CD4-positive, alpha-beta T cell (primary cell): Measurements from ENCODE around the gene NARF. TPM values are rescaled to one million over a fixed set of nuclear protein-coding genes. Genes with fewer than 3 reads are reported as not detected.

ENCODE experiments used
- ATAC-seq: fragments of 200-7000 bp; cut with Tn5 transposase; one replicate; pipeline ENCODE4 v1.10.0; 2022; ENCODE audit warnings: mild to moderate bottlenecking; ENCODE audit not compliant: poor library complexity
- CTCF ChIA-PET: fragments of 350-600 bp; sonication (Branson Sonifier 250); formaldehyde crosslinking; loops from one replicate; lab custom pipeline; 2021; ENCODE audit warnings: antibody characterized with exemption, inconsistent platforms; lab: Charles Lee
- POLR2A ChIA-PET: fragments of 350-600 bp; sonication (Branson Sonifier 250); formaldehyde crosslinking; loops from one replicate; lab custom pipeline; 2021; ENCODE audit warnings: antibody characterized with exemption, inconsistent platforms; lab: Charles Lee
- DNase-seq, 14 experiments: peaks; one replicate each; pipeline ENCODE4 v3.0.0-alpha.2; 2013 to 2020; ENCODE audit warnings: mixed read lengths in 2 of 14
- H3K27ac ChIP-seq, 2 donors: one replicate each; pipeline versions ENCODE4 v1.5.1 to v1.7.0; 2013; ENCODE audit warnings: low read length in 2 of 2, low read depth in 1 of 2, mild to moderate bottlenecking in 1 of 2
- H3K27me3 ChIP-seq, 2 experiments: 1 replicate in 1 of 2; 2 replicates in 1 of 2; pipeline versions ENCODE4 v1.6.1 to v1.7.0; 2013; ENCODE audit warnings: low read length in 2 of 2, control low read depth in 1 of 2, mild to moderate bottlenecking in 1 of 2, moderate library complexity in 1 of 2; ENCODE audit not compliant: insufficient read depth in 2 of 2, control insufficient read depth in 1 of 2
- H3K36me3 ChIP-seq: one replicate; pipeline ENCODE4 v1.6.1; 2013; ENCODE audit warnings: low read length, control low read depth; ENCODE audit not compliant: insufficient read depth
- H3K4me1 ChIP-seq: one replicate; pipeline ENCODE4 v1.6.1; 2013; ENCODE audit warnings: low read length, control low read depth; ENCODE audit not compliant: insufficient read depth
- H3K4me3 ChIP-seq: one replicate; pipeline ENCODE4 v1.5.1; 2013; ENCODE audit warnings: mild to moderate bottlenecking, low read length, moderate library complexity
- H3K9me3 ChIP-seq, 2 experiments: 1 replicate in 1 of 2; 2 replicates in 1 of 2; pipeline versions ENCODE4 v1.6.1 to v1.7.0; 2013; ENCODE audit warnings: low read length in 2 of 2, mild to moderate bottlenecking in 2 of 2, control low read depth in 1 of 2, moderate library complexity in 1 of 2; ENCODE audit not compliant: control insufficient read depth in 1 of 2, insufficient read depth in 1 of 2
- H3K27ac Mint-ChIP-seq: one replicate; pipeline ENCODE4 v1.8.0; 2020; ENCODE audit warnings: mixed read lengths
- H3K27me3 Mint-ChIP-seq: one replicate; pipeline ENCODE4 v1.8.0; 2021; ENCODE audit warnings: mixed read lengths
- H3K36me3 Mint-ChIP-seq: one replicate; pipeline ENCODE4 v1.8.0; 2021; ENCODE audit warnings: low read depth, mixed read lengths
- H3K4me1 Mint-ChIP-seq: one replicate; pipeline ENCODE4 v1.8.0; 2021; ENCODE audit warnings: low read depth, mixed read lengths
- H3K4me3 Mint-ChIP-seq: one replicate; pipeline ENCODE4 v1.8.0; 2020; ENCODE audit warnings: mild to moderate bottlenecking, mixed read lengths
- H3K9me3 Mint-ChIP-seq: one replicate; pipeline ENCODE4 v1.8.0; 2020; ENCODE audit warnings: mixed read lengths
- CTCF ChIP-seq: fragments of 200-600 bp; IDR thresholded peaks from one replicate; pipeline ENCODE4 v1.8.0; 2022; ENCODE audit warnings: antibody characterized with exemption, mild to moderate bottlenecking
- intact Hi-C, 2 experiments: fragments of 100-400 bp; cut with DNase I in 1 of 2; cut with micrococcal nuclease in 1 of 2; formaldehyde crosslinking; loops; one replicate each; pipeline versions ENCODE4 v1.15.1 to v1.9.0; 2023 to 2025; cut with DNase I, micrococcal nuclease
- total RNA-seq, 174 experiments: library from RNA in 2 of 174; stranded (reverse) in 2 of 174; gene quantifications; one replicate each; pipeline ENCODE4 v1.2.3 and lab custom pipeline; 2021 to 2026

Gene NARF
- total RNA-seq, 2 experiments from 2014 or later, result 57.1 to 62.0 TPM

- H3K27ac ChIP-seq, result no peak overlapping the region
- ChIA-PET POLR2A (interaction anchor here (1.5 kb wide), 1 partner anchor 9 kb away, joined by 4 read pairs; the partner anchor contains the start of gene FOXK2), CTCF (no interaction called here)
- no peaks in the 10 kb centered on the region for H3K36me3 ChIP-seq
- Mint-ChIP-seq H3K36me3 (peaks cover 5% of the 10 kb centered on the region), H3K27me3 (no peaks in the 10 kb centered on the region), H3K4me1 (peaks cover 60% of the 10 kb centered on the region), H3K9me3 (no peaks in the 10 kb centered on the region), H3K4me3 (peak overlapping the region; percentile 49), H3K27ac (peak overlapping the region; percentile 49)
- TF ChIP-seq CTCF, result no peak
- H3K27me3 ChIP-seq, result no peaks in the 10 kb centered on the region
- no peak overlapping the region for H3K4me3 ChIP-seq
- ATAC-seq (no peak), DNase-seq (peak in 2 of 14 experiments; percentile 27 to 43)
- intact Hi-C loops, result no loop called here
- no peaks in the 10 kb centered on the region for H3K9me3 ChIP-seq
- H3K4me1 ChIP-seq, result peaks cover 61% of the 10 kb centered on the region
Observed at GRCh38 chr17:82528484-82529265, 70.1 kb downstream of the NARF start.

- intact Hi-C loops, result no loop called here
- H3K4me3 ChIP-seq, result no peak overlapping the region
- no peak for DNase-seq
- no peaks in the 10 kb centered on the region for H3K27me3 ChIP-seq
- no peak for TF ChIP-seq CTCF
- H3K4me3 Mint-ChIP-seq, result no peak overlapping the region
- CTCF ChIA-PET, result interaction anchor here (1.3 kb wide), 1 partner anchor 15 kb away, joined by 3 read pairs; no protein-coding TSS in a partner anchor
- peaks cover 5% of the 10 kb centered on the region for H3K36me3 Mint-ChIP-seq
- H3K27me3 Mint-ChIP-seq, result no peaks in the 10 kb centered on the region
- no peaks in the 10 kb centered on the region for H3K9me3 ChIP-seq
- H3K27ac ChIP-seq, result no peak overlapping the region
- H3K4me1 Mint-ChIP-seq, result peaks cover 61% of the 10 kb centered on the region
- ATAC-seq, result no peak
- H3K9me3 Mint-ChIP-seq, result no peaks in the 10 kb centered on the region
- H3K27ac Mint-ChIP-seq, result no peak overlapping the region
- no peaks in the 10 kb centered on the region for H3K36me3 ChIP-seq
- POLR2A ChIA-PET, result interaction anchor here (1.5 kb wide), 1 partner anchor 11 kb away, joined by 4 read pairs; the partner anchor contains the start of gene FOXK2
- peaks cover 63% of the 10 kb centered on the region for H3K4me1 ChIP-seq
Observed at GRCh38 chr17:82529914-82530300, 71.4 kb downstream of the NARF start.

GRCh38 chr17:82531431-82531881, 72.9 kb downstream of the NARF start:
- no peaks in the 10 kb centered on the region for H3K27me3 ChIP-seq
- H3K36me3 ChIP-seq, result no peaks in the 10 kb centered on the region
- no peak overlapping the region for H3K4me3 ChIP-seq
- no peaks in the 10 kb centered on the region for H3K9me3 ChIP-seq
- Mint-ChIP-seq H3K27ac (peak overlapping the region; percentile 45), H3K4me1 (peaks cover 65% of the 10 kb centered on the region), H3K4me3 (peak overlapping the region; percentile 42), H3K27me3 (no peaks in the 10 kb centered on the region), H3K36me3 (peaks cover 5% of the 10 kb centered on the region), H3K9me3 (no peaks in the 10 kb centered on the region)
- DNase-seq (no peak), ATAC-seq (peak; percentile 42)
- CTCF ChIA-PET, result no interaction called here
- TF ChIP-seq CTCF, result no peak
- POLR2A ChIA-PET, result no interaction called here
- peaks cover 67% of the 10 kb centered on the region for H3K4me1 ChIP-seq
- intact Hi-C loops, result no loop called here
- H3K27ac ChIP-seq, result no peak overlapping the region
